HG03520 (cell line): ENCODE results near the gene SHISA5.
"Not testable (repeated sequence)": the region's sequence is repeated elsewhere in the genome, so short reads cannot be mapped to it uniquely, and the experiment has no call there.

Source experiments
- ATAC-seq: cut with Tn5 transposase; IDR thresholded peaks from one replicate; pipeline ENCODE4 v1.9.1; 2021; ENCODE audit warnings: mild to moderate bottlenecking, moderate library complexity; ENCODE audit not compliant: unreplicated experiment

The SHISA5 gene, protein sequence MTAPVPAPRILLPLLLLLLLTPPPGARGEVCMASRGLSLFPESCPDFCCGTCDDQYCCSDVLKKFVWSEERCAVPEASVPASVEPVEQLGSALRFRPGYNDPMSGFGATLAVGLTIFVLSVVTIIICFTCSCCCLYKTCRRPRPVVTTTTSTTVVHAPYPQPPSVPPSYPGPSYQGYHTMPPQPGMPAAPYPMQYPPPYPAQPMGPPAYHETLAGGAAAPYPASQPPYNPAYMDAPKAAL

GRCh38 chr3:48504051-48504946 is at the start of gene SHISA5:
SHISA5 (minus strand) TSS chr3:48504174; CDS start chr3:48504094, 80 bp downstream.
- ATAC-seq, result no peak

DNA sequence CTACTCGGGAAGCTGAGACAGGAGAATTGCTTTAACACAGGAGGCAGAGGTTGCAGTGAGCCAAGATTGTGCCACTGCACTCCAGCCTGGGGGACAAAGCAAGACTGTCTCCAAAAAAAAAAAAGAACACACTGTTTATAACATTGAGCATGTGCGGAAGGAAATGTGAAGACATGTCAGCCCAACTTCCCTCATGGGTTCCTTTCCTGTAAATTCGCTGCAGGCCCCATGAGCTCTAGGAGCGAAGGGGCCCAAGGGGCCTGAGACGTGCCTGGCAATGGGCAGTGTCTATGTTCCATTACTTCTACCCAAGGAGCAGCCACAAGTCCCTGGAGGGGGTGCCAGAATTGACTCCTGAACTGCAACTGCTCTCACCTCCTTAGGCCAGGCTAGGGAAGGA is 49.4 kb upstream of the SHISA5 start:
- no peak for ATAC-seq

DNA sequence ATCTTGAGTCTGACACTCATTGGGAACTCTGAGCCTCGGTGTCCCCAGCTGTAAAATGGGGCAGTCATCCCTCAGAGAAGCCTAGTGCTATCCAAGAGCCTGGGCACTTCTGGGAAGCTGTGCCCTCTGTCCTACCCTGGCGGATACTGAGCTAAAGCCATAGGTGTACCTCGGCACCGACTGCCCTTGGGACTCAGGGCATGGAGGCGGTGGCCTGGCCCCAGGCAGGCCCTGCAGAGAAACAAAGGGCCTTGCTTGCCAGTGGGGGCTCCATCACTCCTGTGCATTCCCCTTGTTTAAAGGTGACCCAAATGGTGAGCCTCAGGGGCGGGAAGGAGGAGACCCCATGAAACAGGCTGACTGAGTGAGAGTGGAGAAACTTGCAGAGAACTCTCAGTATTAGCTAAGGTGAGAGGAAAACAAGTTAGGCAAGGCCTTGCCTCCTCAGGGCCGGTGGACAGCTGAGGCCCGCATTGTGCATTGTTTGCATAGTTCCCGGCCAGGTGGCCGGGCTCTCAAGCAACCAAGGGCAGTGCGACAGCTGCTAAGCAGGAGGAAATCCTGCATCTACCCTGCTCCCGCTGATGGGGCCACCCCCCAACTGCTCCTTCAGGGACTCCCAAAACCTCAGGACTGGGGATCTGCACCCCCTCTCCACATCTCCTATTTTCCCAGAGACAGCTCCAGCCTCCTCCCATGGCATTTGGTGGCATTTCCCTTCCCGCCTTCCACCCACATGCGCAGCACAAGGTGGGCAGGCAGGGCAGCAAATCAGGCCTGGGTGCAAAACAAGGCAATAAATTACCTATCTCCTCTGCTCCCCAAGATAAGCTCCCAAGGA is 48.4 kb upstream of the SHISA5 start:
- ATAC-seq, result no peak

DNA sequence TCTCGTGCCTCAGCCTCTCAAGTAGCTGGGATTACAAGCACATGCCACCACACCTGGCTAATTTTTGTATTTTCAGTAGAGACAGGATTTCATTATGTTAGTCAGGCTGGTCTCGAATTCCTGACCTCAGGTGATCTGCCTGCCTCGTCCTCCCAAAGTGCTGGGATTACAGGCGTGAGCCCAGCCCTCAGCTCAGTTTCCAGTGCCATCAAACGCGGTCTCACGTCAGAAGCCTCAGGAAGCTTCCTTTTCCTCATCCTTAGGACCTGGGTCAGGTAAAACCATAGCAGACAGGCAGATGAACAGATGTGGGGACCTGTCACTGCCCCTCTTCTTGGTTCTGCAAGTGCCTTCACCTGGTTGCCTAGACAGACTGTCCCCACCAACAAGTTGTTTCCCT is 47.7 kb upstream of the SHISA5 start:
- ATAC-seq, result not testable (repeated sequence)

GRCh38 chr3:48548729-48549705 is 45.0 kb upstream of the SHISA5 start:
- no peak for ATAC-seq

- no peak for ATAC-seq
These were observed 44.2 kb upstream of the SHISA5 start for GRCh38 chr3:48548126-48548525.

GRCh38 chr3:48546203-48546829 is 42.3 kb upstream of the SHISA5 start:
- ATAC-seq, result no peak

DNA sequence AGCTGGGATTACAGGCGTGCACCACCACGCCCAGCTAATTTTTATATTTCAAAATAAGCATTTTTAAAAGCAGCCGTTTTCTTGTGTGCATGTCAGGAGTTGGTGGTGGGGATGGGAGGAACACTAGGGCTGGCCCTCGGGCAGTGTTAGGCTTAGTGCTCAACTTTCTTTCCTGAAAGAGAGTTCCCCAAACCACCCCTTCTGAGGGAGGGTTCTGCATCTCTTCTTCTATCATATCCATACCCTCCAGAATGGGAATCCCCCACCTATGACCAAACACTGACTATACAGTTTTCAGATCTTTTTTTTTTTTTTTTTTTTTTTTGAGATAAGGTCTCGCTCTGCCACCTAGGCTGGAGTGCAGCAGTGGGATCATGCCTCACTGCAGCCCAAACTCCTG is 40.2 kb upstream of the SHISA5 start:
- no peak for ATAC-seq

GRCh38 chr3:48543271-48543866 is 39.4 kb upstream of the SHISA5 start:
- no peak for ATAC-seq

- no peak for ATAC-seq
These were observed 34.5 kb upstream of the SHISA5 start for GRCh38 chr3:48538451-48538850.

GRCh38 chr3:48536785-48537184 is 32.8 kb upstream of the SHISA5 start:
- no peak for ATAC-seq

DNA sequence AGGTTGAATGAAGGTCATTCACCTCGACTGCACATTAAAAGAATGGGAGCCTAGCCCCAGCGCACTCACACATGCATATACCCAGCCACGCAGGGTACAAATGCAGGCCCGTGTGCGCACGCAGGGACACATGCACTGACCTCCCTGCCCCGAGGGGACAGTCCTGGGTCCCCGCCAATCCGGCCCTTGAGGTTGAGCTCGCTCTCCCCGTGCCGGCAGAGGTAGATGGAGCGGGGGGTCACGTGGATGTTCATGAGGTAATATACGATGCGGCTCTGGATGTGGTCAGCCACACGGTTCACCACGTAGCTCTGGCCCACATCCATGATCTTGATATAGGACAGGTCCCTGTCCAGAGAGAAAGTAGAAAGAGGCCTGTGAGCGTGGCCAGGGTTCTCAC is 32.1 kb upstream of the SHISA5 start:
- ATAC-seq, result no peak

GRCh38 chr3:48535578-48535977 is 31.6 kb upstream of the SHISA5 start:
- ATAC-seq, result no peak

DNA sequence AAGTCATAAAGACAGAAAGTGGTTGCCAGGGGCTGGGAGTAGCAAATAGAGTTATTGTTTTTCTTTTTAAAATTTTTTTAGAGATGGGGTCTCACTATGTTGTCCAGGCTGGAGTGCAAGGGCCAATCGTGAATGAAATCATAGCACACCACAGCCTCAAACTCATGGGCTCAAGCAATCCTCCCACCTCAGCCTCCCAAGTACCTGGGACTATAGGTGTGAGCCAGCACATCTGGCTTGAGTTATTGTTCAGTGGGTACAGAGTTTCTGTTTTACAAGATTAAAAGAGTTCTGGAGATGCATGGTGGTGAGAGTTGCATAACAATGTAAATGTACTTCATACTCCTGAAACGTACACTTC is 29.0 kb upstream of the SHISA5 start:
- ATAC-seq, result no peak

DNA sequence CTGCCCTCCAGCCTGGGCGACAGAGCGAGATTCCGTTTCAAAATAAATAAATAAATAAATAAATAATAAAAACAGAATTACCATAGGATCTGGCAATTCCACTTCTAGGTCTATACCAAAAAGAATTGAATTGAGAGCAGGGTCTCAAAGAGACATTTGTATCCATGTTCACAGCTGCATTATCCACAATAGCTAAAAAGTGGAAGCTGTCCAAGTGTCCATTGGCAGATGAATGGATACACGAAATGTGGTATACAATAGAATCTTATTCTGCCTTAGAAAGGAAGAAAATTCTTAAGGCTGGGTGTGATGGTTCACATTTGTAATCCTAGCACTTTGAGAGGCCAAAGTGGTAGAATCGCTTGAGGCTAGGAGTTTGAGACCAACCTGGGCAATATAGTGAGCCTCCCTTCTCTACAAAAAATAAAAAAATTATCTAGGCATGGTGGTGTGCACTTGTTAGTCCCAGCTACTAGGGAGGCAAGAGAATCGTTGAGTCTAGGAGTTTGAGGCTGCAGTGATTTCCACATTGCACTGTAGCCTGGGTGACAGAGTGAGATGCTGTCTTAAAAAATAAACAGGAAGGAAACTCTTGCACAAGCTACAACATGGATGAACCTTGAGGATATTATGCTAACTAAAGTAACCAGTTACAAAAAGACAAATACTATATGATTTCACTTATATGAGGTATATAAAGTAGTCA is 28.4 kb upstream of the SHISA5 start:
- no peak for ATAC-seq

DNA sequence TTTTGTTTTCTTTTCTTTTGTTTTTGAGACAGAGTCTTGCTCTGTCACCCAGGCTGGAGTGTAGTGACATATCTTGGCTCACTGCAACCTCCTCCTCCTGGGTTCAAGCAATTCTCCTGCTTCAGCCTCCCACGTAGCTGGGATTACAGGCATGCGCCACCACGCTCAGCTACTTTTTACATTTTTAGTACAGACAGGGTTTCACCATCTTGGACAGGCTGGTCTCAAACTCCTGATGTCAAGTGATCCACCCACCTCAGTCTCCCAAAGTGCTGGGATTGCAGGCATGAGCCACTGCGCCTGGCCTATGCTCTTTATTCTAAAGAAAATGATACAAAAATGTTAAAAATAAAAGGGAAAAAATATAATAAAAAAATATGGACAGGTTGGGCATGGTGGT is 26.7 kb upstream of the SHISA5 start:
- not testable (repeated sequence) for ATAC-seq

DNA sequence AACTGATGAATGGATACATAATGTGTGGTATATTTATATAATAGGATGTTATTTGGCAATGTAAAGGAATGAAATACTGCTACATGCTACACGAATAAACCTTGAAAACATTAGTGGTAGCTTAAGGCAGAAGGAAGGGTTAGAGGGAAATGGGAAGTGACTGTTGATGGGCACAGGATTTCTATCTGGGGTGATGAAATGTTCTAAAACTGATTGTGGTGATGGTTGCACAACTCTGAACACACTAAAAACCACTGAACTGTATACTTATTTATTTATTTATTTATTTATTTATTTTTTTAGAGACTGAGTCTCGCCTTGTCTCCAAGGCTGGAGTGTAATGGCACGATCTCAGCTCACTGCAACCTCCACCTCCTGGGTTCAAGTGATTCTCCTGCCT is 24.8 kb upstream of the SHISA5 start:
- no peak for ATAC-seq

- ATAC-seq, result no peak
These were observed 24.1 kb upstream of the SHISA5 start for GRCh38 chr3:48528048-48528447.

- ATAC-seq, result no peak
These were observed 21.0 kb upstream of the SHISA5 start for GRCh38 chr3:48524970-48525369.
